GM23338 (cell line): ENCODE measurements around the gene NUTM2G. TPM values are rescaled to one million over a fixed set of nuclear protein-coding genes. Genes with fewer than 3 reads are reported as not detected.

ENCODE experiments used
- ATAC-seq: fragments of 200-7000 bp; cut with Tn5 transposase; 3 replicates; pipeline ENCODE4 v1.9.1; 2020
- DNase-seq: peaks from one replicate; pipeline ENCODE4 v3.0.0-alpha.2; 2015; ENCODE audit warnings: low spot score
- H2AFZ ChIP-seq: fragments of 200-600 bp; sonication (generic); 2 replicates; pipeline ENCODE4 v1.8.0; 2016; ENCODE audit warnings: antibody characterized with exemption, mild to moderate bottlenecking, moderate library complexity
- H3F3A ChIP-seq: fragments of 200-600 bp; sonication (generic); replicated peaks from 2 replicates; pipeline ENCODE4 v1.8.0; 2017; ENCODE audit warnings: antibody characterized with exemption, mixed run types, low read depth
- H3K27ac ChIP-seq: fragments of 200-600 bp; sonication (generic); 2 replicates; pipeline ENCODE4 v1.6.1; 2016; ENCODE audit warnings: low read depth
- H3K27me3 ChIP-seq: fragments of 200-600 bp; sonication (generic); 2 replicates; pipeline ENCODE4 v1.8.0; 2016; ENCODE audit warnings: mild to moderate bottlenecking, mixed run types, moderate library complexity; ENCODE audit not compliant: insufficient read depth
- H3K36me3 ChIP-seq: fragments of 200-600 bp; sonication (generic); 2 replicates; pipeline ENCODE4 v1.8.0; 2016; ENCODE audit warnings: mild to moderate bottlenecking; ENCODE audit not compliant: insufficient read depth
- H3K4me1 ChIP-seq: fragments of 200-600 bp; sonication (generic); 2 replicates; pipeline ENCODE4 v1.8.0; 2016; ENCODE audit warnings: mild to moderate bottlenecking, moderate library complexity; ENCODE audit not compliant: insufficient read depth
- H3K4me2 ChIP-seq: fragments of 200-600 bp; sonication (generic); 2 replicates; pipeline ENCODE4 v1.7.1; 2017; ENCODE audit warnings: mixed run types
- H3K4me3 ChIP-seq: fragments of 200-600 bp; sonication (generic); 2 replicates; pipeline ENCODE4 v1.6.1; 2016; ENCODE audit warnings: mixed run types
- H3K79me2 ChIP-seq: fragments of 200-600 bp; sonication (generic); replicated peaks from 2 replicates; pipeline ENCODE4 v1.8.0; 2017; ENCODE audit warnings: mild to moderate bottlenecking; ENCODE audit not compliant: insufficient read depth
- H3K9me2 ChIP-seq: fragments of 200-600 bp; sonication (generic); 2 replicates; pipeline ENCODE4 v1.8.0; 2017; ENCODE audit not compliant: insufficient read depth
- H4K20me1 ChIP-seq: fragments of 200-600 bp; sonication (generic); replicated peaks from 2 replicates; pipeline ENCODE4 v1.8.0; 2017; ENCODE audit warnings: mild to moderate bottlenecking; ENCODE audit not compliant: insufficient read depth
- H3K27ac Mint-ChIP-seq: 2 replicates; pipeline ENCODE4 v1.8.0; 2020; ENCODE audit warnings: inconsistent platforms, mild to moderate bottlenecking, moderate library complexity, mixed read lengths
- H3K27me3 Mint-ChIP-seq: 3 replicates; pipeline ENCODE4 v1.8.0; 2022; ENCODE audit warnings: low read depth, mild to moderate bottlenecking, moderate library complexity, mixed read lengths, inconsistent platforms; ENCODE audit not compliant: insufficient read depth, poor library complexity
- H3K36me3 Mint-ChIP-seq: 3 replicates; pipeline ENCODE4 v1.8.0; 2021; ENCODE audit warnings: low read depth, mild to moderate bottlenecking, inconsistent platforms, moderate library complexity, mixed read lengths
- H3K4me1 Mint-ChIP-seq: 3 replicates; pipeline ENCODE4 v1.8.0; 2020; ENCODE audit warnings: mild to moderate bottlenecking, inconsistent platforms, mixed read lengths
- H3K4me3 Mint-ChIP-seq: 3 replicates; pipeline ENCODE4 v1.8.0; 2021; ENCODE audit warnings: moderate library complexity, mild to moderate bottlenecking, inconsistent platforms, mixed read lengths
- H3K9me3 Mint-ChIP-seq: 3 replicates; pipeline ENCODE4 v1.8.0; 2020; ENCODE audit warnings: moderate library complexity, mild to moderate bottlenecking, inconsistent platforms, mixed read lengths
- CREB1 ChIP-seq: fragments of 250-450 bp; sonication (Bioruptor Pico); IDR thresholded peaks from 2 replicates; pipeline ENCODE4 v1.5.0; 2020; ENCODE audit warnings: low read depth, mild to moderate bottlenecking, moderate library complexity
- EZH2phosphoT487 ChIP-seq: fragments of 200-600 bp; sonication (generic); IDR thresholded peaks from one replicate; pipeline ENCODE4 v1.8.1; 2018; ENCODE audit warnings: antibody characterized with exemption; ENCODE audit not compliant: unreplicated experiment
- JUNB ChIP-seq: IDR thresholded peaks from one replicate; pipeline ENCODE4 v1.6.1; 2016; ENCODE audit warnings: antibody characterized with exemption; ENCODE audit not compliant: unreplicated experiment
- POLR2AphosphoS5 ChIP-seq: IDR thresholded peaks from 2 replicates; pipeline ENCODE4 v1.6.1; 2016; ENCODE audit warnings: antibody characterized with exemption, low read depth
- ZNF114 ChIP-seq: fragments of 250-450 bp; sonication (Bioruptor Pico); IDR thresholded peaks from 2 replicates; pipeline ENCODE4 v1.5.0; 2020; ENCODE audit warnings: mild to moderate bottlenecking, moderate library complexity
- ZNF331 ChIP-seq: fragments of 250-450 bp; sonication (Bioruptor Pico); IDR thresholded peaks from 2 replicates; pipeline ENCODE4 v1.5.0; 2020; ENCODE audit warnings: low read depth, mild to moderate bottlenecking, moderate library complexity
- polyA plus RNA-seq: library from polyadenylated mRNA; unstranded; fragments of >200 nt; fragmentation: Nextera tagmentation; extraction: Ambion mirVana; gene quantifications from 2 replicates; pipeline ENCODE4 v1.2.1, GENCODE V29; 2016
- total RNA-seq: library from RNA; depleted of rRNA; stranded (reverse); fragments of >200 nt; shearing (Covaris generic); gene quantifications from 2 replicates; pipeline ENCODE4 v1.2.3, GENCODE V29; 2014
- TF ChIP-seq, protein P1 (sequence below): IDR thresholded peaks from one replicate; pipeline ENCODE4 v1.6.1; 2018; ENCODE audit warnings: antibody characterized with exemption; ENCODE audit not compliant: unreplicated experiment
- TF ChIP-seq, protein P2 (sequence below): fragments of 250-450 bp; sonication (Bioruptor Pico); IDR thresholded peaks from 2 replicates; pipeline ENCODE4 v1.5.0; 2020; ENCODE audit warnings: mild to moderate bottlenecking, moderate library complexity
- TF ChIP-seq, protein P3 (sequence below): IDR thresholded peaks from 2 replicates; pipeline ENCODE4 v1.6.1; 2016; ENCODE audit warnings: antibody characterized with exemption

Gene NUTM2G
- total and polyA plus RNA-seq, 2 experiments from 2014 or later: 0.76 to 1.6 TPM

DNA sequence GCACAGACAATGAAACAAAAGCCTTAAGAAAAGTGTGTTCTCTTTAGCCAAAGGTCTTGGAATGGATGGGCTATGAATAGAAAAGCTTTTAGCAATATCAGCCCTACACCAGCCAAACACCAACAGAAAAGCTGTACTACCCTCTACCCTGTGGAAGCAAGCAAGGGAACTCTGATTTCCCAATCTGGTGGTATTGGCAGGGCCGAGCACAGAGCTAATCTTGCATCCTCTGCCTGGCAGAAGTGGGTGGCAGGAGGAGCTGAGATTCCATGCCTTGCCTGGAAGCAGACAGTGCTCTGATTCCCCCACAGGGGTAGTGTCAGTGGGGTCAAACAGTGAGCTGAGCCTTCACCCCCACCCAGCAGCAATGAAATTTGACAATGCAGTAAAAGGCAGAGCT, 44.7 kb upstream of the NUTM2G start (continued):
- TF ChIP-seq EZH2phosphoT487: no peak
- TF ChIP-seq, protein P1, sequence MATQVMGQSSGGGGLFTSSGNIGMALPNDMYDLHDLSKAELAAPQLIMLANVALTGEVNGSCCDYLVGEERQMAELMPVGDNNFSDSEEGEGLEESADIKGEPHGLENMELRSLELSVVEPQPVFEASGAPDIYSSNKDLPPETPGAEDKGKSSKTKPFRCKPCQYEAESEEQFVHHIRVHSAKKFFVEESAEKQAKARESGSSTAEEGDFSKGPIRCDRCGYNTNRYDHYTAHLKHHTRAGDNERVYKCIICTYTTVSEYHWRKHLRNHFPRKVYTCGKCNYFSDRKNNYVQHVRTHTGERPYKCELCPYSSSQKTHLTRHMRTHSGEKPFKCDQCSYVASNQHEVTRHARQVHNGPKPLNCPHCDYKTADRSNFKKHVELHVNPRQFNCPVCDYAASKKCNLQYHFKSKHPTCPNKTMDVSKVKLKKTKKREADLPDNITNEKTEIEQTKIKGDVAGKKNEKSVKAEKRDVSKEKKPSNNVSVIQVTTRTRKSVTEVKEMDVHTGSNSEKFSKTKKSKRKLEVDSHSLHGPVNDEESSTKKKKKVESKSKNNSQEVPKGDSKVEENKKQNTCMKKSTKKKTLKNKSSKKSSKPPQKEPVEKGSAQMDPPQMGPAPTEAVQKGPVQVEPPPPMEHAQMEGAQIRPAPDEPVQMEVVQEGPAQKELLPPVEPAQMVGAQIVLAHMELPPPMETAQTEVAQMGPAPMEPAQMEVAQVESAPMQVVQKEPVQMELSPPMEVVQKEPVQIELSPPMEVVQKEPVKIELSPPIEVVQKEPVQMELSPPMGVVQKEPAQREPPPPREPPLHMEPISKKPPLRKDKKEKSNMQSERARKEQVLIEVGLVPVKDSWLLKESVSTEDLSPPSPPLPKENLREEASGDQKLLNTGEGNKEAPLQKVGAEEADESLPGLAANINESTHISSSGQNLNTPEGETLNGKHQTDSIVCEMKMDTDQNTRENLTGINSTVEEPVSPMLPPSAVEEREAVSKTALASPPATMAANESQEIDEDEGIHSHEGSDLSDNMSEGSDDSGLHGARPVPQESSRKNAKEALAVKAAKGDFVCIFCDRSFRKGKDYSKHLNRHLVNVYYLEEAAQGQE: no peak

DNA sequence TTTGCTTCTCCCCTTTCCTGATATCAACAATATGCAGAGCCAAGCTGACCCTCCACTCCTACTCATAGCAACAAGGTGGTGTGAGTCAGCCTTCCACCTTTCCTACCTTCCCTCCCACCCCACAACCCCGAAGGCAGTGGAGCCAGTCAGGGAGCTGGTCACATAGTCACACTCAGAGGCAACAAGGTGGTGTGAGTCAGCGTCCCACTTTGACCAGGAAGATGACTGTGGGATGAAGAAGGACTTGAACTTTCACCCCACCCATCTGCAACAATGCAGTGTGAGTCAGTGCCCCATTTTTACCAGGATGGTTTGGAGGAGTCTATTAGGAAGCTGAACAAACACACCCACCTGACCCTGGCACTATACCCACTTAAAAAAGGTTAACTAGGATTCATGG, 44.2 kb upstream of the NUTM2G start:
- H3F3A ChIP-seq: no peaks in the 10 kb centered on the region
- no peak overlapping the region for H3K4me3 Mint-ChIP-seq
- H3K4me3 ChIP-seq: no peak overlapping the region
- no peak overlapping the region for H3K27ac ChIP-seq
- no peak overlapping the region for H2AFZ ChIP-seq
- peaks cover 16% of the 10 kb centered on the region; the same call in 1 of the 2 replicates for H3K27me3 ChIP-seq
- DNase-seq (no peak), ATAC-seq (peak; percentile 42)
- H3K27ac Mint-ChIP-seq: no peak overlapping the region
- no peaks in the 10 kb centered on the region for H3K79me2 ChIP-seq
- no peaks in the 10 kb centered on the region for H4K20me1 ChIP-seq
- H3K4me1 ChIP-seq: no peaks in the 10 kb centered on the region
- no peaks in the 10 kb centered on the region for H3K9me2 ChIP-seq
- H3K9me3 Mint-ChIP-seq: no peaks in the 10 kb centered on the region
- no peaks in the 10 kb centered on the region for H3K36me3 Mint-ChIP-seq
- no peaks in the 10 kb centered on the region for H3K4me1 Mint-ChIP-seq
- peaks cover 9% of the 10 kb centered on the region for H3K27me3 Mint-ChIP-seq
- no peaks in the 10 kb centered on the region for H3K36me3 ChIP-seq
- H3K4me2 ChIP-seq: no peak overlapping the region
- TF ChIP-seq CREB1 (CRISPR knock-in tag) (no peak), JUNB (no peak), EZH2phosphoT487 (no peak), POLR2AphosphoS5 (no peak), ZNF331 (no peak), ZNF114 (no peak)
- TF ChIP-seq, protein P1: no peak
- TF ChIP-seq, protein P2, sequence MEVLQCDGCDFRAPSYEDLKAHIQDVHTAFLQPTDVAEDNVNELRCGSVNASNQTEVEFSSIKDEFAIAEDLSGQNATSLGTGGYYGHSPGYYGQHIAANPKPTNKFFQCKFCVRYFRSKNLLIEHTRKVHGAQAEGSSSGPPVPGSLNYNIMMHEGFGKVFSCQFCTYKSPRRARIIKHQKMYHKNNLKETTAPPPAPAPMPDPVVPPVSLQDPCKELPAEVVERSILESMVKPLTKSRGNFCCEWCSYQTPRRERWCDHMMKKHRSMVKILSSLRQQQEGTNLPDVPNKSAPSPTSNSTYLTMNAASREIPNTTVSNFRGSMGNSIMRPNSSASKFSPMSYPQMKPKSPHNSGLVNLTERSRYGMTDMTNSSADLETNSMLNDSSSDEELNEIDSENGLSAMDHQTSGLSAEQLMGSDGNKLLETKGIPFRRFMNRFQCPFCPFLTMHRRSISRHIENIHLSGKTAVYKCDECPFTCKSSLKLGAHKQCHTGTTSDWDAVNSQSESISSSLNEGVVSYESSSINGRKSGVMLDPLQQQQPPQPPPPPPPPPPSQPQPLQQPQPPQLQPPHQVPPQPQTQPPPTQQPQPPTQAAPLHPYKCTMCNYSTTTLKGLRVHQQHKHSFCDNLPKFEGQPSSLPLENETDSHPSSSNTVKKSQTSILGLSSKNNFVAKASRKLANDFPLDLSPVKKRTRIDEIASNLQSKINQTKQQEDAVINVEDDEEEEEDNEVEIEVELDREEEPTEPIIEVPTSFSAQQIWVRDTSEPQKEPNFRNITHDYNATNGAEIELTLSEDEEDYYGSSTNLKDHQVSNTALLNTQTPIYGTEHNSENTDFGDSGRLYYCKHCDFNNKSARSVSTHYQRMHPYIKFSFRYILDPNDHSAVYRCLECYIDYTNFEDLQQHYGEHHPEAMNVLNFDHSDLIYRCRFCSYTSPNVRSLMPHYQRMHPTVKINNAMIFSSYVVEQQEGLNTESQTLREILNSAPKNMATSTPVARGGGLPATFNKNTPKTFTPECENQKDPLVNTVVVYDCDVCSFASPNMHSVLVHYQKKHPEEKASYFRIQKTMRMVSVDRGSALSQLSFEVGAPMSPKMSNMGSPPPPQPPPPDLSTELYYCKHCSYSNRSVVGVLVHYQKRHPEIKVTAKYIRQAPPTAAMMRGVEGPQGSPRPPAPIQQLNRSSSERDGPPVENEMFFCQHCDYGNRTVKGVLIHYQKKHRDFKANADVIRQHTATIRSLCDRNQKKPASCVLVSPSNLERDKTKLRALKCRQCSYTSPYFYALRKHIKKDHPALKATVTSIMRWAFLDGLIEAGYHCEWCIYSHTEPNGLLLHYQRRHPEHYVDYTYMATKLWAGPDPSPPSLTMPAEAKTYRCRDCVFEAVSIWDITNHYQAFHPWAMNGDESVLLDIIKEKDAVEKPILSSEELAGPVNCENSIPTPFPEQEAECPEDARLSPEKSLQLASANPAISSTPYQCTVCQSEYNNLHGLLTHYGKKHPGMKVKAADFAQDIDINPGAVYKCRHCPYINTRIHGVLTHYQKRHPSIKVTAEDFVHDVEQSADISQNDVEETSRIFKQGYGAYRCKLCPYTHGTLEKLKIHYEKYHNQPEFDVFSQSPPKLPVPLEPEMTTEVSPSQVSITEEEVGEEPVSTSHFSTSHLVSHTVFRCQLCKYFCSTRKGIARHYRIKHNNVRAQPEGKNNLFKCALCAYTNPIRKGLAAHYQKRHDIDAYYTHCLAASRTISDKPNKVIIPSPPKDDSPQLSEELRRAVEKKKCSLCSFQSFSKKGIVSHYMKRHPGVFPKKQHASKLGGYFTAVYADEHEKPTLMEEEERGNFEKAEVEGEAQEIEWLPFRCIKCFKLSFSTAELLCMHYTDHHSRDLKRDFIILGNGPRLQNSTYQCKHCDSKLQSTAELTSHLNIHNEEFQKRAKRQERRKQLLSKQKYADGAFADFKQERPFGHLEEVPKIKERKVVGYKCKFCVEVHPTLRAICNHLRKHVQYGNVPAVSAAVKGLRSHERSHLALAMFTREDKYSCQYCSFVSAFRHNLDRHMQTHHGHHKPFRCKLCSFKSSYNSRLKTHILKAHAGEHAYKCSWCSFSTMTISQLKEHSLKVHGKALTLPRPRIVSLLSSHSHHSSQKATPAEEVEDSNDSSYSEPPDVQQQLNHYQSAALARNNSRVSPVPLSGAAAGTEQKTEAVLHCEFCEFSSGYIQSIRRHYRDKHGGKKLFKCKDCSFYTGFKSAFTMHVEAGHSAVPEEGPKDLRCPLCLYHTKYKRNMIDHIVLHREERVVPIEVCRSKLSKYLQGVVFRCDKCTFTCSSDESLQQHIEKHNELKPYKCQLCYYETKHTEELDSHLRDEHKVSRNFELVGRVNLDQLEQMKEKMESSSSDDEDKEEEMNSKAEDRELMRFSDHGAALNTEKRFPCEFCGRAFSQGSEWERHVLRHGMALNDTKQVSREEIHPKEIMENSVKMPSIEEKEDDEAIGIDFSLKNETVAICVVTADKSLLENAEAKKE (CRISPR knock-in tag): no peak
- TF ChIP-seq, protein P3, sequence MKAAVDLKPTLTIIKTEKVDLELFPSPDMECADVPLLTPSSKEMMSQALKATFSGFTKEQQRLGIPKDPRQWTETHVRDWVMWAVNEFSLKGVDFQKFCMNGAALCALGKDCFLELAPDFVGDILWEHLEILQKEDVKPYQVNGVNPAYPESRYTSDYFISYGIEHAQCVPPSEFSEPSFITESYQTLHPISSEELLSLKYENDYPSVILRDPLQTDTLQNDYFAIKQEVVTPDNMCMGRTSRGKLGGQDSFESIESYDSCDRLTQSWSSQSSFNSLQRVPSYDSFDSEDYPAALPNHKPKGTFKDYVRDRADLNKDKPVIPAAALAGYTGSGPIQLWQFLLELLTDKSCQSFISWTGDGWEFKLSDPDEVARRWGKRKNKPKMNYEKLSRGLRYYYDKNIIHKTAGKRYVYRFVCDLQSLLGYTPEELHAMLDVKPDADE: no peak
